Activated T-helper 9 cell treated with anti-CD3 and anti-CD28 coated beads, Interleukin-2, amount 50 U/mL, for 16 hours (primary cell): ENCODE results near the gene MINDY4.

ENCODE experiments used
- DNase-seq: peaks from one replicate; pipeline ENCODE4 v3.0.0-alpha.2; 2020; ENCODE audit warnings: low read depth

Gene MINDY4

GRCh38 chr7:30903146-30903545 lies 131.9 kb downstream of the MINDY4 start:
- no peak for DNase-seq

GRCh38 chr7:30904561-30904960 lies 133.3 kb downstream of the MINDY4 start:
- DNase-seq: no peak

GRCh38 chr7:30905078-30906012 lies 134.1 kb downstream of the MINDY4 start:
- DNase-seq: no peak

- no peak for DNase-seq
These were observed 134.8 kb downstream of the MINDY4 start for GRCh38 chr7:30906014-30906413.

- DNase-seq: no peak
These were observed 135.5 kb downstream of the MINDY4 start for GRCh38 chr7:30906515-30907240.

GRCh38 chr7:30907527-30908267 lies 136.5 kb downstream of the MINDY4 start:
- DNase-seq: no peak

- DNase-seq: no peak
These were observed 137.5 kb downstream of the MINDY4 start for GRCh38 chr7:30908681-30909080.

- no peak for DNase-seq
These were observed 138.2 kb downstream of the MINDY4 start for GRCh38 chr7:30909431-30909830.

- no peak for DNase-seq
These were observed 139.3 kb downstream of the MINDY4 start for GRCh38 chr7:30910411-30911073.

- no peak for DNase-seq
These were observed 139.9 kb downstream of the MINDY4 start for GRCh38 chr7:30911133-30911532.

- DNase-seq: no peak
These were observed 140.3 kb downstream of the MINDY4 start, which contains the start of gene AQP1 for GRCh38 chr7:30911561-30911969. AQP1 (plus strand) TSS chr7:30911853; CDS start chr7:30911910, 57 bp downstream.

- DNase-seq: no peak
These were observed 141.0 kb downstream of the MINDY4 start for GRCh38 chr7:30912021-30912730.

- DNase-seq: no peak
These were observed 141.4 kb downstream of the MINDY4 start for GRCh38 chr7:30912731-30912985.

GRCh38 chr7:30912986-30913811 lies 142.0 kb downstream of the MINDY4 start:
- no peak for DNase-seq

GRCh38 chr7:30913821-30914515 lies 142.8 kb downstream of the MINDY4 start:
- no peak for DNase-seq

GRCh38 chr7:30914596-30914995 lies 143.4 kb downstream of the MINDY4 start:
- no peak for DNase-seq

GRCh38 chr7:30915005-30915601 lies 143.9 kb downstream of the MINDY4 start:
- no peak for DNase-seq

GRCh38 chr7:30915751-30916150 lies 144.5 kb downstream of the MINDY4 start:
- DNase-seq: no peak

GRCh38 chr7:30916255-30916654 lies 145.0 kb downstream of the MINDY4 start:
- no peak for DNase-seq
